Adrenal gland (tissue), 12 donors: ENCODE results near the gene SPON2. TPM values are rescaled to one million over a fixed set of nuclear protein-coding genes. Genes with fewer than 3 reads are reported as not detected.
"Not testable (repeated sequence)": the region's sequence is repeated elsewhere in the genome, so short reads cannot be mapped to it uniquely, and the experiment has no call there.

ENCODE experiments used
- DNase-seq, 7 donors: peaks; one replicate each; pipeline ENCODE4 v3.0.0-alpha.2; 2019 to 2020
- H3K27ac ChIP-seq, 5 donors: fragments of 200-600 bp; sonication (generic) in 4 of 5; 1 replicate in 3 of 5; 2 replicates in 2 of 5; pipeline versions ENCODE4 v1.5.1 to v1.8.0; 2016 to 2020; ENCODE audit warnings: mild to moderate bottlenecking in 1 of 5
- H3K27me3 ChIP-seq: fragments of 200-600 bp; 2 replicates; pipeline ENCODE4 v1.8.0; 2021
- H3K36me3 ChIP-seq, 2 donors: fragments of 200-600 bp; replicated peaks in 1 of 2; 1 replicate in 1 of 2; 2 replicates in 1 of 2; pipeline versions ENCODE4 v1.5.1 to v1.8.0; 2018 to 2022
- H3K4me1 ChIP-seq, 2 donors: fragments of 200-600 bp; replicated peaks in 1 of 2; 1 replicate in 1 of 2; 2 replicates in 1 of 2; pipeline versions ENCODE4 v1.5.1 to v1.8.0; 2018 to 2021
- H3K4me3 ChIP-seq, 4 donors: fragments of 200-600 bp; sonication (generic) in 3 of 4; one replicate each; pipeline ENCODE4 v1.5.1; 2016 to 2018
- H3K9me3 ChIP-seq, 3 donors: fragments of 200-600 bp; sonication (generic) in 1 of 3; replicated peaks in 1 of 3; 1 replicate in 2 of 3; 2 replicates in 1 of 3; pipeline versions ENCODE4 v1.5.1 to v1.8.0; 2016 to 2021
- CTCF ChIP-seq, 6 experiments: fragments of 450-650 bp in 4 of 6; fragments of 200-600 bp in 2 of 6; sonication (generic) in 1 of 6; IDR thresholded peaks; 1 replicate in 5 of 6; 2 replicates in 1 of 6; pipeline versions ENCODE4 v1.5.1 to v1.8.0; 2016 to 2021; ENCODE audit warnings: antibody characterized with exemption in 6 of 6, mild to moderate bottlenecking in 2 of 6, moderate library complexity in 1 of 6
- POLR2A ChIP-seq, 2 donors: fragments of 450-650 bp; IDR thresholded peaks; one replicate each; pipeline ENCODE4 v1.6.1; 2017; ENCODE audit warnings: antibody characterized with exemption in 2 of 2, mild to moderate bottlenecking in 2 of 2, moderate library complexity in 1 of 2
- WGBS, 4 donors: extraction: QIAGEN DNeasy Blood & Tissue Kit in 2 of 4; methylation state at CpG; one replicate each; pipeline versions ENCODE4 v1.1.5 to v1.1.7; 2013 to 2017; 5-methylcytosine and 5-hydroxymethylcytosine counted together
- intact Hi-C, 2 donors: fragments of 100-400 bp; cut with DNase I; formaldehyde crosslinking; loops; one replicate each; pipeline versions ENCODE4 v1.14.1 to v1.15.0; 2022 to 2023
- polyA plus RNA-seq, 3 donors: library from polyadenylated mRNA; stranded (reverse); fragments of 200-250 nt in 2 of 3; fragments of 350-450 nt in 1 of 3; fragmentation: Illumina TruSeq in 1 of 3; extraction: RNeasy Lipid Tissue Mini Kit (QIAGEN cat#74804) in 1 of 3; gene quantifications; one replicate each; pipeline ENCODE4 v1.2.3, GENCODE V29; 2013 to 2014
- total RNA-seq, 9 donors: library from RNA; depleted of rRNA in 4 of 9; stranded (reverse); fragments of >200 nt in 4 of 9; fragments of 120-200 nt in 1 of 9; fragmentation: NEBNext Ultra II Directional in 1 of 9; extraction: Animal tissue kit (Norgen Biotek cat#: 25700) in 1 of 9; gene quantifications; one replicate each; pipeline versions ENCODE4 v1.1.0 to v1.2.4, GENCODE V29; 2013 to 2023
- donor health status: healthy with polysubstance abuse.
- donor health status: Bipolar disorder and iron deficiency.
- donor health status: DM: yes; HTN: yes; CAD: no.
- donor health status: DM: no; HTN: no; CAD: no.
- donor health status: DM: no; HTN: no; CAD: no.
- donor health status: DM: yes; HTN: yes; CAD: no.

Gene SPON2
- total and polyA plus RNA-seq, 12 donors: 4.1 to 206 (median 73.3) TPM

- 63 to 69% (median 67%) methylated on average over 4 of the region's 4 CpGs for WGBS, 4 donors
- Histone ChIP-seq H3K4me1 (peaks cover 0 to 4% of the 10 kb centered on the region in 2 donors), H3K4me3 (no peak overlapping the region), H3K27ac (no peak overlapping the region), H3K9me3 (no peaks in the 10 kb centered on the region), H3K36me3 (no peaks in the 10 kb centered on the region), H3K27me3 (no peaks in the 10 kb centered on the region)
- no peak for TF ChIP-seq CTCF (IDR thresholded peaks at IDR 0.05)
- intact Hi-C loops: loop anchor here (10.0 kb wide), 1 partner anchor 219 kb away; no protein-coding TSS in a partner anchor
- DNase-seq: no peak
Observed at GRCh38 chr4:1136048-1136447, 36.3 kb downstream of the SPON2 start.

- Histone ChIP-seq H3K36me3 (no peaks in the 10 kb centered on the region), H3K4me3 (no peak overlapping the region), H3K4me1 (peaks cover 0 to 6% of the 10 kb centered on the region in 2 donors), H3K27me3 (no peaks in the 10 kb centered on the region), H3K27ac (no peak overlapping the region), H3K9me3 (no peaks in the 10 kb centered on the region)
- intact Hi-C loops: loop anchor here (10.0 kb wide), 1 partner anchor 222 kb away; no protein-coding TSS in a partner anchor
- 54 to 76% (median 66%) methylated on average over 8 of the region's 8 CpGs for WGBS, 4 donors
- DNase-seq: no peak
- TF ChIP-seq POLR2A (IDR thresholded peaks at IDR 0.05) (no peak), CTCF (IDR thresholded peaks at IDR 0.05) (no peak)
Observed at GRCh38 chr4:1133033-1133432, 39.4 kb downstream of the SPON2 start.

GRCh38 chr4:1130316-1131186 is 41.8 kb downstream of the SPON2 start:
- Histone ChIP-seq H3K4me1 (peaks cover 0 to 3% of the 10 kb centered on the region in 2 donors), H3K27ac (no peak overlapping the region), H3K9me3 (no peaks in the 10 kb centered on the region), H3K36me3 (no peaks in the 10 kb centered on the region), H3K27me3 (no peaks in the 10 kb centered on the region), H3K4me3 (no peak overlapping the region)
- peak; percentile 61 to 85 (median 69) for DNase-seq
- 20 to 24% (median 22%) methylated on average over 13 of the region's 13 CpGs for WGBS, 4 donors
- intact Hi-C loops: loop anchor here (10.0 kb wide), 1 partner anchor 224 kb away; no protein-coding TSS in a partner anchor
- TF ChIP-seq CTCF (IDR thresholded peaks at IDR 0.05) (peak; percentile 96 to 99 (median 98)), POLR2A (IDR thresholded peaks at IDR 0.05) (no peak)

GRCh38 chr4:1126506-1126905 is 45.9 kb downstream of the SPON2 start:
- H3K36me3 ChIP-seq: no peaks in the 10 kb centered on the region
- H3K4me3 ChIP-seq: no peak overlapping the region
- no peak overlapping the region for H3K27ac ChIP-seq
- intact Hi-C loops: no loop called here
- no peaks in the 10 kb centered on the region for H3K27me3 ChIP-seq
- no peak for DNase-seq
- H3K9me3 ChIP-seq: no peaks in the 10 kb centered on the region
- WGBS, 4 donors: 70 to 92% (median 79%) methylated on average over 1 of the region's 1 CpG
- peaks cover 0 to 3% of the 10 kb centered on the region in 2 donors for H3K4me1 ChIP-seq
- TF ChIP-seq POLR2A (IDR thresholded peaks at IDR 0.05) (no peak), CTCF (IDR thresholded peaks at IDR 0.05) (no peak)

- H3K4me3 ChIP-seq, H3K27ac ChIP-seq, H3K36me3 ChIP-seq, DNase-seq, H3K9me3 ChIP-seq, H3K27me3 ChIP-seq, intact Hi-C loops, H3K4me1 ChIP-seq: not testable (repeated sequence)
- WGBS, 4 donors: 85 to 97% (median 92%) methylated on average over 4 of the region's 4 CpGs
Observed at GRCh38 chr4:1125466-1125865, 46.9 kb downstream of the SPON2 start.
